NT2/D1 (cell line): Measurements from ENCODE around the gene G0S2.

Experiments used
- DNase-seq: peaks from one replicate; pipeline ENCODE4 v3.0.0-alpha.2; 2011; ENCODE audit warnings: low read depth, low spot score
- H3K27me3 ChIP-seq: 2 replicates; pipeline ENCODE4 v1.6.0; 2011; ENCODE audit warnings: mild to moderate bottlenecking; ENCODE audit not compliant: insufficient read length, insufficient read depth
- H3K36me3 ChIP-seq: 2 replicates; pipeline ENCODE4 v1.6.1; 2011; ENCODE audit warnings: mild to moderate bottlenecking, low read length, mixed read lengths; ENCODE audit not compliant: insufficient read depth, insufficient read length
- H3K4me1 ChIP-seq: 2 replicates; pipeline ENCODE4 v1.5.1; 2011; ENCODE audit not compliant: insufficient read depth, insufficient read length
- H3K4me3 ChIP-seq: 2 replicates; pipeline ENCODE4 v1.5.1; 2011; ENCODE audit warnings: low read depth; ENCODE audit not compliant: insufficient read length
- H3K9ac ChIP-seq: 2 replicates; pipeline ENCODE4 v1.6.0; 2011; ENCODE audit warnings: low read depth; ENCODE audit not compliant: insufficient read length
- H3K9me3 ChIP-seq: 2 replicates; pipeline ENCODE4 v1.5.1; 2011; ENCODE audit warnings: mild to moderate bottlenecking, low read length; ENCODE audit not compliant: insufficient read depth
- SUZ12 ChIP-seq: IDR thresholded peaks from 2 replicates; pipeline ENCODE4 v1.6.1; 2011; ENCODE audit not compliant: insufficient read length, insufficient read depth; ENCODE audit errors: extremely low read depth
- YY1 ChIP-seq: IDR thresholded peaks from 2 replicates; pipeline ENCODE4 v1.6.1; 2011; ENCODE audit not compliant: insufficient read length, insufficient read depth
- ZNF274 ChIP-seq: IDR thresholded peaks from 2 replicates; pipeline ENCODE4 v1.6.1; 2011; ENCODE audit warnings: mild to moderate bottlenecking, low read depth, low read length

Gene G0S2

DNA sequence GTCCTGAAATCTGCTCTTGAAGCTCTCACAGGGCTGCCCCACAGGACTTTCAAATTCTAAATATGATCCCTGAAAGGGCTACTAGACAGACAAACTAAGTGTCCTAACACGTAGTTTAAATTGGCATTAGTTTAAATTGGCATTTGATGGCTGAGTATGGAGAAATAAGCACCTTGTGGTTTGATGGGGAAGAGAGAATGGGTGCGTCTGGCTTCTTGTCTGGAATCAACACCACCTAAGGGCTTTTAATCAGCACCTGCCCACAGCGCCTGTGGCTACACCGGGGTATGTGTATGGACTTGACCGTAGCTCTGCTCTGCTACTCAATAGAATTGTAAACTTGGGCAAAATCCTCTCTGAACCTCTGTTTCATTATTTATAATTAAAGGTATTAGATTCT is 17.3 kb upstream of the G0S2 start:
- Histone ChIP-seq H3K4me1 (peaks cover 9% of the 10 kb centered on the region), H3K9ac (no peak overlapping the region), H3K36me3 (no peaks in the 10 kb centered on the region), H3K9me3 (no peaks in the 10 kb centered on the region), H3K4me3 (no peak overlapping the region), H3K27me3 (no peaks in the 10 kb centered on the region)
- no peak for DNase-seq
- TF ChIP-seq YY1 (no peak), ZNF274 (no peak), SUZ12 (no peak)

DNA sequence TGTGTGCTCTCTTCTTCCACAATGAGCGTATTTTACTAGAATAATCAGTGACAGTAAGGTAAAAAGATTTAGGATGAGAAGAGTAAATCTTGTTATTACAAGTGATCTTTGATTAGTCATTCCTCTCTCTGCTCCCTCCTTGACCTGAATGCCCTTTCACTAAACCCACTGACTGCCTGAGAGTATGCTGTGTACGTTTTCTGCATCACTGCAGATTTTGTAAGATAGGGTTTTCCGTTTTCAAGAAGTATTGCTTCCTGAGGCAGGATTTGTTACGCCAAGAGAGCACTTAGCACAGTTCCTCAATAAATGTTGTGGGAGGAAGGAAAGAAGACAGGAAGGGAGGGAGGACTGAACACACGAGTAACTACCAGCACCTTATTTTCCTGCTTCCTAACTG is 15.3 kb upstream of the G0S2 start:
- H3K4me1 ChIP-seq: peaks cover 4% of the 10 kb centered on the region
- no peaks in the 10 kb centered on the region for H3K36me3 ChIP-seq
- H3K27me3 ChIP-seq: no peaks in the 10 kb centered on the region
- H3K9ac ChIP-seq: no peak overlapping the region
- H3K4me3 ChIP-seq: no peak overlapping the region
- DNase-seq: no peak
- H3K9me3 ChIP-seq: no peaks in the 10 kb centered on the region
- TF ChIP-seq SUZ12 (no peak), ZNF274 (no peak), YY1 (no peak)

DNA sequence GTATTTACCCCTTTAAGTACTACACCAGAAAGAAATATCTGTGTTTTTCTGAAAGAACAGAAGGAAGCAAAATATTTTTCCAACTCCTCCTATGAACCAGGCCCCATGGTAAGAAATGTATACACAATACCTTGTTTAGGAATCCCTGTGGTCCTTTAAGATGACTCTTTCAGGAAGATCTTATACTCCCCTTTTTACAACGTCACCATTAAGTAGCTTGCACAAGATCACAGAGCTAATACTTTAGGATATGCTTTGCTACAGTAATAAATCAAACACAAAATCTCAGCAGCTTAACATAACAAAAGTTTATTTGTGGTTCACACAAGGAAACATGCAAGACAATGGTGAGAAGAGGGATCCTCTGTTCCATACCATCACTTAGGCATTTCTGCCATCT is 14.1 kb upstream of the G0S2 start:
- TF ChIP-seq YY1: no peak
- no peak for TF ChIP-seq ZNF274
- no peak for TF ChIP-seq SUZ12
- no peaks in the 10 kb centered on the region for H3K36me3 ChIP-seq
- peaks cover 4% of the 10 kb centered on the region for H3K4me1 ChIP-seq
- no peaks in the 10 kb centered on the region for H3K27me3 ChIP-seq
- no peak overlapping the region for H3K9ac ChIP-seq
- H3K9me3 ChIP-seq: no peaks in the 10 kb centered on the region
- DNase-seq: no peak
- no peak overlapping the region for H3K4me3 ChIP-seq

DNA sequence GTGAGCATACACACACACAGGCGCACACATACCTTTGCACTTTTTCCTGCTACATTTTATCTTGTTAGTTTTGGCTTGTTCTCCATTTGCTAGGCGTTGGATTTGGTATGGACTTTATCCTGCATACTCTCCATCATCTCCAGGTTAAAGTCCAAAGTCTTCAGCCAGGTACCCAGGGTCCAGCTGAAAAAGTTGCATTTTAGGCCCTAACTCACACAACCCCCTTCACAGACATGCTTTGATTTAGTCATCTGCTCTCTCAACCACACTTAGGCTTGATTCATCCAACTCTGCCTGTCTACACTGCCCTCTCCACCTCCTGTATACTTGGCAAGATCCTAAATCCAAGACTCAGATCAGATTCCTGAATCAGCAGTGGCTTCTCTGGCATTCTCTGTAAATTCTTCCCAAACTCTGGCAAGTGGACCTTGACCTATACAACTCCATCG is 12.3 kb upstream of the G0S2 start:
- no peak for DNase-seq
- Histone ChIP-seq H3K9ac (no peak overlapping the region), H3K9me3 (no peaks in the 10 kb centered on the region), H3K36me3 (no peaks in the 10 kb centered on the region), H3K27me3 (no peaks in the 10 kb centered on the region), H3K4me1 (peaks cover 4% of the 10 kb centered on the region), H3K4me3 (no peak overlapping the region)
- TF ChIP-seq YY1: no peak
- no peak for TF ChIP-seq ZNF274
- TF ChIP-seq SUZ12: no peak

DNA sequence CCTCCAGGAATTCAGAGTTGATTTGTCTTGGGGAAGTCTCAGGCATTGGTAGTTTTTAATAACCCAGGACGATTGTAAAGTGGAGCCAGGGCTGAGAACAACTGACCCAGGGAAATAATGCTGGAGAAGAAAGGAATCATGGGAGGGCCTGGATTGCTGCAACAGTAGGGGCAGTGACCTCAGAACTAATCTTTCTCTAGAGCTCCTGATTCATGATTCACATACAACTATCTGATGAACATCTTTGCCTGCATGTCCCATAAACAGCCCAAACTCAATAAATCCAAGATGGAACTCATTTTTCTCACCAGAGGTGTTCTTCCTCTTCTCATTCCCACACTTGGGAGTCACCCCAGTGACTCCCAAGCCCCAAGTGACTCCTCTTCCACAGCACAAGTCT is 8.1 kb upstream of the G0S2 start:
- Histone ChIP-seq H3K9me3 (no peaks in the 10 kb centered on the region), H3K4me1 (no peaks in the 10 kb centered on the region), H3K27me3 (peaks cover 6% of the 10 kb centered on the region), H3K36me3 (no peaks in the 10 kb centered on the region), H3K4me3 (no peak overlapping the region), H3K9ac (no peak overlapping the region)
- DNase-seq: no peak
- TF ChIP-seq YY1 (no peak), ZNF274 (no peak), SUZ12 (no peak)

DNA sequence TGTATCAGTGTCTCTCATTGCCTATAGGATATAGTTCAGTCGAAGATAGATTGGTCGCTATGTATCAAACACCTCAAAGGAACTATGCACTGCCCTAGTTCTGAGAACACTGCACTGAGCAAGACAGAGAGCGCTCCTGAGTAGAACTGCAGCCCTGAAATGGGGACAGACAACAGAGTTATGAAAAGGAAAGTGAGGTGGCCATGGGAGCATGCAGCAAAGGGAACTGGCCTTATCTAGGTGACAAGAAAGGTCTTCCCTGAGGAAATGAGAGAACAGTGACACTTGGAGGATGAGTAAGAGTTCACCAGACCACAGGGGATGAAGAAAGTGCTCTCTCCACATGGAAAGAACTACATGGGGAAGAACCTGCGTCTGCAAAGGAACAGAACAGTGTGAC is 7.5 kb upstream of the G0S2 start:
- TF ChIP-seq ZNF274 (no peak), YY1 (no peak), SUZ12 (no peak)
- no peak for DNase-seq
- Histone ChIP-seq H3K4me3 (no peak overlapping the region), H3K9ac (no peak overlapping the region), H3K9me3 (no peaks in the 10 kb centered on the region), H3K4me1 (no peaks in the 10 kb centered on the region), H3K36me3 (no peaks in the 10 kb centered on the region), H3K27me3 (peaks cover 10% of the 10 kb centered on the region)

DNA sequence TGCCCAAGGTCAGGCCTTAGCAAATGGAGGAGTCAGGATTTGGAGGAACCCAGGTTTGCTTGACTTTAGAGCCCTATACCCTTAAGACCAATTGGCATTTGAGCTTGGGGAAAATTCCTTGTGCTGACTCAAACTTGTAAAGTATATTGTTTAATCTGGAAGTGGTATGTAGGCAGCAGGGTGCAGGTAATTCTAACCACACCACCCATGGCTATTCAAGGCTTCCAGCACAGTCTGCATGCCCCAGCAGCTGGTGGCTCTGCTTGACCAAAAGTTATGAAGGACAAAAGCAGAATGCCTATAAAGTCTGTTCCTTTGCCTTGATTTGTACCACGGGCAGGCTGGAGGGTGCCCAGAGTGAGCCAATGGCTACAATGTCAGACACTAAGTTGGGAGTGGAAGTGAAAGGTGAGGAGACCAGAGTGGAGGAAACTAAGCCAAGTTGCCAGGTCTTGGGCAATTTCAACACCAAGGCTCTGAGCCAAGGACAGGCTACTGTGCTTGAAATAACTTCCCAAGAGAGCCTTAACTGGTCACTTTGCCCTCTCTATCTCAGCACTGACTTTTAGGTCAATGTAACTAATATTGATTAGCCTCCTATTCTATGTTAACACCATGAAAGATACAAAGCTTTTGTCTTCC is 4.7 kb upstream of the G0S2 start:
- DNase-seq: no peak
- Histone ChIP-seq H3K36me3 (no peaks in the 10 kb centered on the region), H3K4me3 (no peak overlapping the region), H3K27me3 (peaks cover 38% of the 10 kb centered on the region), H3K4me1 (no peaks in the 10 kb centered on the region), H3K9ac (no peak overlapping the region), H3K9me3 (no peaks in the 10 kb centered on the region)
- TF ChIP-seq YY1 (no peak), ZNF274 (no peak), SUZ12 (no peak)
